ENCODE measurements around the gene VPS35L. TPM values are rescaled to one million over a fixed set of nuclear protein-coding genes. Genes with fewer than 3 reads are reported as not detected.
"Not testable (repeated sequence)": the region's sequence is repeated elsewhere in the genome, so short reads cannot be mapped to it uniquely, and the experiment has no call there.

VPS35L gene
- polyA plus RNA-seq, 3 donors from 2014 or later, result 32.4 to 49.6 (median 46.6) TPM

DNA sequence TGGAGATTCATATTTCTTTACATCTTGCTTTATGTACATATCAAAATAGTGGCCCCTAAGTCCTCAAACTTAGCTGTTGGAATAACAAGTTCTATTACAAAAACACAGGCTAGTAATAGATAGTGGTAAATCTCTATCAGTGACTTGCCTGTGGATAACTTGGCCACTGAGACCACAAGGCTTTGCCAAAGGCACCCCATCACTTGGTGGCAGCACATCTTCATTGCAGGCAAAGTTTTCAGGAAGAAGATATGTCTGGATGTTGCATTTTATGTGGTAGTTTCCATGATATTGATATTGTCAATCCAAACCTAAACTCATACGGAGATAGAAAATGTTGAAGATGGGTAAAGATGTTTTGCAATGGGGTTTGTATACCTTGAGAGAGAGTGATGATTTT lies 104.1 kb downstream of the VPS35L start:
- DNase-seq, result no peak
- Mint-ChIP-seq H3K27ac (peak overlapping the region in 1 of 6 donors; percentile 18), H3K27me3 (ENCODE audit: low read depth in 3 of 3) (peaks cover 0 to 2% (median 0%) of the 10 kb centered on the region in 3 donors), H3K36me3 (peaks cover 34 to 63% (median 37%) of the 10 kb centered on the region in 3 donors), H3K9me3 (peaks cover 0 to 2% (median 0%) of the 10 kb centered on the region in 6 donors), H3K4me3 (no peak overlapping the region), H3K4me1 (no peaks in the 10 kb centered on the region)

DNA sequence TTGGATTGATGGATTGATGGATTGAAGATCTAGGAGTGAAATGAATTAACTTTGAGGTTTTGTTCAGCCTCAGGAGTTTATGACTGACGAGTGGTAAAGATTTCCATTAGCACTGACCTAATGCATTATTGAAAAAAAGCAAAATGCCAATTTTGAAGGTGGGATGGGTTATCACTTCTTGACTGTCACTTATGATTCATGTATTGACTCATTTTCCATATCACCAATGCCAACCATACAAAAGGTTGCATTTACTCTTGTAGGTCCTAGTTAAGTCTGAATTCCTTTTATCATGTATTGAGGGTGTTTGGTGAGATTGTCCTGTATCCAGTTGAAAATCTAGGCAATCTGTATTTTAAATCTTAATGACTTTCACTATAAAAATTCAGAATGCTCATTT lies 104.9 kb downstream of the VPS35L start:
- no peaks in the 10 kb centered on the region for H3K4me1 Mint-ChIP-seq
- H3K27ac Mint-ChIP-seq, result no peak overlapping the region
- peaks cover 0 to 2% (median 0%) of the 10 kb centered on the region in 3 donors for H3K27me3 Mint-ChIP-seq (ENCODE audit: low read depth in 3 of 3)
- no peak overlapping the region for H3K4me3 Mint-ChIP-seq
- peaks cover 38 to 62% (median 41%) of the 10 kb centered on the region in 3 donors for H3K36me3 Mint-ChIP-seq
- peaks cover 0 to 4% (median under 1%) of the 10 kb centered on the region in 6 donors for H3K9me3 Mint-ChIP-seq
- no peak for DNase-seq

DNA sequence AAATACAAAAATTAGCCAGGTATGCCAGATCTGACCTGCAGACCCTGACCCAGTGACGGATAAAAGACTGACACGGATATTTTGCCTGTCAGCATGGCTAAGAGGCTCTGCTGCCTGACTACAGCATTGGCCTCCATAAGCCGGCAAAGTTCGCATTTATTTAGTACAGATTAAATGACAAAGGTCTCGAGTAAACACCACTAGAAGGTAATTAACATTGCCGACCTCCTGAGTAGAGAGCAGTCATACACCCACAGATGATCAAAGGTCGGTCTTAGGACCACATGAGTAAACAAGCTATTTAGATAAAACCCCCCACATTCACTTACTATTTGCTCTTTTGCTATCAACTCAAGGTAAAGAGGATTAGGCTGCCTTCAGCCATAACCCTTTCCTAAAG lies 106.8 kb downstream of the VPS35L start:
- peaks cover 0 to 7% (median 2%) of the 10 kb centered on the region in 6 donors for H3K9me3 Mint-ChIP-seq
- no peaks in the 10 kb centered on the region for H3K4me1 Mint-ChIP-seq
- H3K36me3 Mint-ChIP-seq, result peaks cover 33 to 49% (median 34%) of the 10 kb centered on the region in 3 donors
- no peak overlapping the region for H3K27ac Mint-ChIP-seq
- H3K27me3 Mint-ChIP-seq (ENCODE audit: low read depth in 3 of 3), result peaks cover 0 to 2% (median 2%) of the 10 kb centered on the region in 3 donors
- H3K4me3 Mint-ChIP-seq, result no peak overlapping the region
- DNase-seq, result no peak

DNA sequence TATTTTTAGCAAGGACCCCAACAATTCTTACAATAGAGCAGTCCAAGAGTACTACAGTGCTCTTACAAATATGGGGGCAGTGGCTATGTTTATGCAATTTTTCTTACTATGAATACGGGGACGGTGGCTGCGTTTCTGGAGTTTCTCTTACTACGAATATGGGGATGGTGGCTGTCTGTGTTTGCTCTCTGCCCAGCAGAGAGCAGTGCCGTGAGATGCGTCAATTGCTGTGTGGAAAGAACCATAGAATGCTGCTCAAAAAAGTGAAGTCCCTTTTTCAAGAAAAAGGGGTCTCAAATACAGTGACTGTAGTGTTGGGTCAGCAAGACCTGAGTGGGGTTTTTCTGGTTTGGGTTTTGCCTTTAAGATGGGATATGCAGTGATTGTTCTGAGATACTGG lies 108.7 kb downstream of the VPS35L start:
- no peak for DNase-seq
- peaks cover 22 to 46% (median 34%) of the 10 kb centered on the region in 3 donors for H3K36me3 Mint-ChIP-seq
- H3K27ac Mint-ChIP-seq, result peak overlapping the region in 1 of 6 donors; percentile 58
- no peaks in the 10 kb centered on the region for H3K4me1 Mint-ChIP-seq
- no peak overlapping the region for H3K4me3 Mint-ChIP-seq
- H3K27me3 Mint-ChIP-seq (ENCODE audit: low read depth in 3 of 3), result peaks cover 0 to 2% (median 0%) of the 10 kb centered on the region in 3 donors
- H3K9me3 Mint-ChIP-seq, result peaks cover 0 to 7% (median 2%) of the 10 kb centered on the region in 6 donors

DNA sequence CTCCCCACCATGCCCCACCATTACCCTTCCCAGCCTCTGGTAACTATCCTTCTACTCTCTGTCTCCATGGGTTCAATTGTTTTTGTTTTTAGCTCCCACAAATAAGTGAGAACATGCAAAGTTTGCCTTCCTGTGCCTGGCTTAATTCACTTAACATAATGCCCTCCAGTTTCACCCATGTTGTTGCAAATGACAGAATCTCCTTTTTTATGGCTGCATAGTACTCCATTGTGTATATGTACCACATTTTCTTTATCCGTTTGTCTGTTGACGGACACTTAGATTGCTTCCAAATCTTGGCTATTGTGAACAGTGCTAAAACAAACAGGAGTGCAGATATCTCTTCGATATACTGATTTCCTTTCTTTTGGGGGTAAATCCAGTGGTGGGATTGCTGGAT lies 109.8 kb downstream of the VPS35L start:
- H3K27ac Mint-ChIP-seq; H3K4me3 Mint-ChIP-seq; H3K27me3 Mint-ChIP-seq (ENCODE audit: low read depth in 3 of 3); H3K9me3 Mint-ChIP-seq; DNase-seq; H3K4me1 Mint-ChIP-seq: not testable (repeated sequence)
- peaks cover 22 to 51% (median 39%) of the 10 kb centered on the region in 3 donors for H3K36me3 Mint-ChIP-seq

DNA sequence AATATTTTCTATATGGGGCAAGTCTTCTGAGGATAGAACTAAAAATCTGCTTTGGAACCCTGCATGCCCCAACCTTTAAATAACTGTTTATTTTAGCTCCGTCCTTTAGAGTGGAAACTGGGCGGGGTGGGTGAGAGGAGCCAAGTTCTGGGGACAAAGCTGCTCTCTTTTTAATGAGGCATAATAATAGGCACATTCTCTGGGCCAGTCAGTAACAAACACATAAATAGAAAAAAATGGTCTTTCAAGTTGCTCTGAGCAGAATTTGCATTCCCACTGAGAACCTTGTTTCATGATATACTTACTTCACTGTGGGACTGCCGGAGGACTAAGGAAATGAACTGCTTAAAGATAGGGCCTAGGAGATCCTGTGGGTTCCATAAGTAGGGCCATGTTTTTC lies 111.0 kb downstream of the VPS35L start:
- peaks cover 0 to 7% (median 2%) of the 10 kb centered on the region in 6 donors for H3K9me3 Mint-ChIP-seq
- no peak for DNase-seq
- peaks cover 0 to 2% (median 0%) of the 10 kb centered on the region in 3 donors for H3K27me3 Mint-ChIP-seq (ENCODE audit: low read depth in 3 of 3)
- no peak overlapping the region for H3K4me3 Mint-ChIP-seq
- no peak overlapping the region for H3K27ac Mint-ChIP-seq
- H3K4me1 Mint-ChIP-seq, result no peaks in the 10 kb centered on the region
- H3K36me3 Mint-ChIP-seq, result peaks cover 18 to 48% (median 41%) of the 10 kb centered on the region in 3 donors

DNA sequence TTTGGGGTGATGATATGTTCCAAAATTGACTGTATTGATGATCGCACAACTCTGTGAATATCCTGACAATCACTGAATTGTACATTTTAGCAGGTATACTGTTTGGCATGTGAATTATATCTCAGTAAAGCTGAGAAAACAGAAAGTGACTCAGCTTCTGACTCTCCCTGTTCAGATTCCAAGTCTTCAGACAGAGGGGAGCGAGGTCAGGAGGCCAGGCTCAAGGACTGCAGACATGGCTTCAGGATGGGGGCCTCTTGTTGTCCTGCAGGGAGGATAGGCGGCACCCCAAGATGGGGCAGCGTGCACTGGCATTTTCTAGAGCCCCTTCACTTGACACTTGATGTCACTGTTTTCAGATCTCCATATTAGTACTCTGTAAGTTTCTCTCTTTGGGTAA lies 116.9 kb downstream of the VPS35L start:
- H3K27ac Mint-ChIP-seq, result no peak overlapping the region
- H3K27me3 Mint-ChIP-seq (ENCODE audit: low read depth in 3 of 3), result peaks cover 0 to under 1% (median 0%) of the 10 kb centered on the region in 3 donors
- peaks cover 27 to 50% (median 37%) of the 10 kb centered on the region in 3 donors for H3K36me3 Mint-ChIP-seq
- H3K4me1 Mint-ChIP-seq, result no peaks in the 10 kb centered on the region
- H3K9me3 Mint-ChIP-seq, result no peaks in the 10 kb centered on the region
- DNase-seq, result no peak
- no peak overlapping the region for H3K4me3 Mint-ChIP-seq

DNA sequence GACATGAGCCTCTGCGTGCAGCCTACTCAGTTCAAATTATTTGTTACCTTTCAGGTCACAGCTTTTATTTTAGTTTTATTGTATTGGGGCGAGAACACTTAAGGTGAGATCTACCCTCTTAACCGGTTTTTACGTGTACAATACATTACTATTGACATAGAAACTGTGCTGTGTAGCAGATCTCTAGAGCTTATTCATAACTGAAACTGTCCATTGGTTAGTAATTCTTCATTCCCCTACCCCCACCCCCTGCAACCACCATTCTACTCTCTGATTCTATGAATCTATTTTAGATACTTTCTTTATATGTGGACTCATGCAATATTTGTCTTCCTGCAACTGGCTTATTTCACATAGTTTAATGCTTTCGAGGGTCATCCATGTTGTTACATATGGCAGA lies 119.0 kb downstream of the VPS35L start:
- Mint-ChIP-seq H3K36me3 (peaks cover 27 to 41% (median 32%) of the 10 kb centered on the region in 3 donors), H3K27ac (no peak overlapping the region), H3K4me3 (no peak overlapping the region), H3K27me3 (ENCODE audit: low read depth in 3 of 3) (peaks cover 0 to 2% (median 0%) of the 10 kb centered on the region in 3 donors), H3K4me1 (no peaks in the 10 kb centered on the region), H3K9me3 (no peaks in the 10 kb centered on the region)
- DNase-seq, result no peak

DNA sequence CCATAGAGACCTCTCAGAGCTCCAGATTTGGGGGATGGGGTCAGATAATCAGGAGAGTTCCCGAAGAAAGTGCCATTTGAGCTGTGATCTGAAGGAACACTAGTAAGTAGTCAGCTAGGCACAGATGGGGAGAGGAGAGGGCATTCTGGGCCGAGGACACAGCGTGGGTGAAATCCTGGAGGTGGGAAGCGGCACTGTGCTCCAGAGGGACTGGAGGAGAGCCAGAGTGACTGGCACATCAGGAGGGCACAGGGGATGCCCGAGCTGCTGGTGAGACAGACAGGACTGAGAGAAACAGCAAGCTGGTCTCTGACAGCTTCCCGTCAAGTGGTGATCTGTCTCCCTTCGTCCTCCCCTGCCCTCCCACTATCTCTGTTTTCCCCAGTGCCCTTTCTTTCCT lies 121.9 kb downstream of the VPS35L start:
- Mint-ChIP-seq H3K27me3 (ENCODE audit: low read depth in 3 of 3) (peaks cover 2% of the 10 kb centered on the region in 3 donors), H3K4me3 (no peak overlapping the region), H3K27ac (no peak overlapping the region), H3K4me1 (no peaks in the 10 kb centered on the region), H3K36me3 (peaks cover 32 to 49% (median 39%) of the 10 kb centered on the region in 3 donors), H3K9me3 (peaks cover 0 to 2% (median 0%) of the 10 kb centered on the region in 6 donors)
- no peak for DNase-seq

DNA sequence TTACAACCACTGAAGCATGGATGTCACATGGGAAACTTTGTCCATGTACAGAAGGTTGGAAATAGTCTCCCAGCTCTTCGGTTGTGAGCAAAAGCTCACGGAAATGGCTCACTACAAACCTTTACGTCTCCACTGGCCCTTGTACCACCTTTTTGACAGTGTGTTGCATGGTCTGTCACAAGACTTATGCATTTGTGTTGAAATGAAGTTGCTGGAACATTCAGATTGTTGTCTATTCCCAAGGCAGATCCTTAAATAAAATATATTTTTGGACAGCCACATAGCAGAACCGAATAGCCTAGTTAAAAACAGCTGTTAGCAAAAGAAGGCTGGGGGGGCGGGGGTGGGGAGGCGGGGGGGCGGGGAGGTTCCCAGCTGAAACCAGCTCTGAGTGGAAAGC lies 123.3 kb downstream of the VPS35L start:
- Mint-ChIP-seq H3K4me3 (no peak overlapping the region), H3K9me3 (peaks cover 0 to 2% (median 0%) of the 10 kb centered on the region in 6 donors), H3K4me1 (no peaks in the 10 kb centered on the region), H3K36me3 (peaks cover 44 to 56% (median 49%) of the 10 kb centered on the region in 3 donors), H3K27ac (peak overlapping the region in 1 of 6 donors; percentile 41), H3K27me3 (ENCODE audit: low read depth in 3 of 3) (peaks cover 2% of the 10 kb centered on the region in 3 donors)
- DNase-seq, result no peak

DNA sequence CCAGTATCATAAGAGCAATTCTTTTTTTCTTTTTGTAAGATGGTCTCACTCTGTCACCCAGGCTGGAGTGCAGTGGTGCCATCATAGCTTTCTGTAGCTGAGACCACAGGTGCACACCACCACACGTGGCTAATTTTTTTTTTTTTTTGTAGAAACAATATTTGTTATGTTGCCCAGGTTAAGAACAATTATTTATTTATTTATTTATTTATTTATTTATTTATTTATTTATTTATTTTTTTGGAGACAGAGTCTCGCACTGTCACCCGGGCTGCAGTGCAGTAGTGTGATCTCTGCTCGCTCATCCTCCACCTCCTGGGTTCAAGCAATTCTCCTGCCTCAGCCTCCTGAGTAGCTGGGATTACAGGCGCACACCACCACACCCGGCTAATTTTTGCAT lies 123.8 kb downstream of the VPS35L start:
- H3K27ac Mint-ChIP-seq; DNase-seq; H3K9me3 Mint-ChIP-seq; H3K4me3 Mint-ChIP-seq; H3K27me3 Mint-ChIP-seq (ENCODE audit: low read depth in 3 of 3); H3K4me1 Mint-ChIP-seq: not testable (repeated sequence)
- H3K36me3 Mint-ChIP-seq, result peaks cover 45 to 56% (median 51%) of the 10 kb centered on the region in 3 donors

DNA sequence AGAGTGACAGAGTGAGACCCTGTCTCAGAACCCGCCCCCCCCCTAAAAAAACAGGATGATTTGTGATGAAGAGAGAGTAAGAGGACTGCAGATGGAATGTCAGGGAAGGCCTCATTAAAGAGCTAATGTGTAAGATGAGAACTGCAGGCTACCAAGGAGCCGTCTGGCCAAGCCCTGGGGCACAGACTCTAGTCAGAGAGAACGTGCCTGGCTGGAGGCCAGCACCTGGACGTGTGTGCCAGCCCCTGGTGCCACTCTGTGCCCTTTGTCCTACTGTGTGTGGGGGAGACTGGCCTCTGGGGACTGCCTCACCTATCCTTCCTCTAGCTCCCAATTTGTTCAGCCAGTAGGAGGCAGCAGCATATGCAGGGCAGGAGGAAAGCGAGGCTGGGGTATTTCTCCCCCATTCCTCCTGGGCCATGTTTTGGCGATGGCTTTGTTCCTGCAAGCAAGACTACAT lies 125.4 kb downstream of the VPS35L start:
- H3K36me3 Mint-ChIP-seq, result peaks cover 48 to 65% (median 56%) of the 10 kb centered on the region in 3 donors
- H3K27me3 Mint-ChIP-seq (ENCODE audit: low read depth in 3 of 3), result peaks cover 2% of the 10 kb centered on the region in 3 donors
- no peak for DNase-seq
- H3K27ac Mint-ChIP-seq, result no peak overlapping the region
- H3K4me3 Mint-ChIP-seq, result no peak overlapping the region
- H3K4me1 Mint-ChIP-seq, result no peaks in the 10 kb centered on the region
- H3K9me3 Mint-ChIP-seq, result peaks cover 0 to 2% (median 0%) of the 10 kb centered on the region in 6 donors

DNA sequence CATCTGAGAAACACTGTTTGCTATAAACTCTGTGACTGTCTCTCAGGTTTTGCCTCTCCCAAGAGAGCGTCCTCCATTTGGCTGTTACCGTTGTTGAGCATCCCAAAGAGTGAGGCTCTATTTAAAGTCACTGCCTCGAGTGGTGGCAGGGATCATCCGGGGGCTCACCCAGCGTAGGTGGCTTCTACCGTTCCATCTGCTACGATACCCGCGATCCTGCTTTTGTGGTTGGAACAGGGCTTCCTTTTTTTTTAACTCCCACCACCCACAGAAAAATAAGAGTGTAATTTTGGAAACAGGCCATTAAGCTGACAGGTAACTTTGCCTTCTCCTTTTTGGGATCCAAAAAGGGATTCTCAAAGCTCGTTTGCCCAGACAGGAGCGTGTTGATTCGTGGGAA lies 126.1 kb downstream of the VPS35L start:
- peaks cover 48 to 66% (median 59%) of the 10 kb centered on the region in 3 donors for H3K36me3 Mint-ChIP-seq
- DNase-seq, result no peak
- H3K27ac Mint-ChIP-seq, result no peak overlapping the region
- peaks cover 2 to 5% (median 2%) of the 10 kb centered on the region in 3 donors for H3K27me3 Mint-ChIP-seq (ENCODE audit: low read depth in 3 of 3)
- no peak overlapping the region for H3K4me3 Mint-ChIP-seq
- peaks cover 0 to 3% (median 0%) of the 10 kb centered on the region in 6 donors for H3K9me3 Mint-ChIP-seq
- no peaks in the 10 kb centered on the region for H3K4me1 Mint-ChIP-seq

DNA sequence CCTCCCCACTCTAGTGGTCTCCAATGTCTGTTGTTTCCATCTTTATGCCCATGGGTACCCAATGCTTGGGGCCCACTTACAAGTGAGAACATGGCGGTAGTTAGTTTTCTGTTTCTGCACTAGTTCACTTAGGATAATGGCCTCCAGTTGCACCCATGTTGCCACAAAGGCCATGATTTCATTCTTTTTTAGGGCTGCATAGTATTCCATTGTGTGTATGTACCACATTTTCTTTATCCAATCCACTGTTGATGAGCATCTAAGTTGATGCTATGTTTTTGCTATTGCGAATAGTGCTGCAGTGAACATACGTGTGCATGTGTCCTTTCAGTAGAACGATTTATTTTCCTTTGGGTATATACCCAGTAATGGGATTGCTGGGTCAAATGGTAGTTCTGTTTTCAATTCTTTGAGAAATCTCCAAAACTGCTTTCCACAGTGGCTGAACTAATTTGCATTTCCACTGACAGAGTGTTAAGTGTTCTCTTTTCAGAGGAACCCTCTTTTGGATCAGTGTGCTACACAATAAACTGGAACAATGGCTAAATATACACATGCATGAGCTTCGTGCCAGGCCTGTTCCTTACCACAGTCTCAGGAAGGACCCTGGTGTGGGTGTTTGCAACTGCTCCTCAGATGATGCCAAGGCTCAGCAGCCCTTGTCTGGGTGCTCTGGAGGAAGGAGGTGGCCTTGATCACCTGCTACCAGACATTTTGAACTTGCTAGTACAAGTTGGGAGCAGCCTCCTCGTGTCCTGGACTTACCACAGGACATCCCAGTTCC lies 128.1 kb downstream of the VPS35L start:
- no peak overlapping the region for H3K4me3 Mint-ChIP-seq
- H3K4me1 Mint-ChIP-seq, result peaks cover 7 to 14% of the 10 kb centered on the region in 2 donors
- peaks cover 0 to 3% (median 0%) of the 10 kb centered on the region in 6 donors for H3K9me3 Mint-ChIP-seq
- no peak for DNase-seq
- no peak overlapping the region for H3K27ac Mint-ChIP-seq
- H3K36me3 Mint-ChIP-seq, result peaks cover 62 to 66% (median 66%) of the 10 kb centered on the region in 3 donors
- H3K27me3 Mint-ChIP-seq (ENCODE audit: low read depth in 3 of 3), result peaks cover 0 to 5% (median 2%) of the 10 kb centered on the region in 3 donors
